Measurements from ENCODE around the gene TNFRSF19.

DNA sequence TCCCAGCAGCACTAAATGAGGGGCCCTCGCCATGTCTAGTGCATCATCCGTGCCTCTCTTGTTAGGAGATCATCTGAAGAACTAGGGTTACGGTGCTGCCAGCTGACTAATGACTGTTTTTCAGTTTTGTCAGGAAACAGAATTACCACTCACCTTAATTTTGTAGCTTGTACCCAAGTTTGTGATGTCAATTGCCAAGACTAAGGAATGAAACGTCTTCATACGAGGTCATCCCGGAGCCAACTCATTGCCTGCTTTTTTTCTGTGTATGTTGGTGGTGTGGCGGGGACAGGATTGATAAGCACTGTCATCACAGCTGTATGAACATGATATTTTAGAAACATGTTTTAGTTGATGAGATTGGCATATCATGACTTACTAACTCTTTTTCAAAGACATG is 100.6 kb downstream of the TNFRSF19 start:
- TF ChIP-seq, protein P1, sequence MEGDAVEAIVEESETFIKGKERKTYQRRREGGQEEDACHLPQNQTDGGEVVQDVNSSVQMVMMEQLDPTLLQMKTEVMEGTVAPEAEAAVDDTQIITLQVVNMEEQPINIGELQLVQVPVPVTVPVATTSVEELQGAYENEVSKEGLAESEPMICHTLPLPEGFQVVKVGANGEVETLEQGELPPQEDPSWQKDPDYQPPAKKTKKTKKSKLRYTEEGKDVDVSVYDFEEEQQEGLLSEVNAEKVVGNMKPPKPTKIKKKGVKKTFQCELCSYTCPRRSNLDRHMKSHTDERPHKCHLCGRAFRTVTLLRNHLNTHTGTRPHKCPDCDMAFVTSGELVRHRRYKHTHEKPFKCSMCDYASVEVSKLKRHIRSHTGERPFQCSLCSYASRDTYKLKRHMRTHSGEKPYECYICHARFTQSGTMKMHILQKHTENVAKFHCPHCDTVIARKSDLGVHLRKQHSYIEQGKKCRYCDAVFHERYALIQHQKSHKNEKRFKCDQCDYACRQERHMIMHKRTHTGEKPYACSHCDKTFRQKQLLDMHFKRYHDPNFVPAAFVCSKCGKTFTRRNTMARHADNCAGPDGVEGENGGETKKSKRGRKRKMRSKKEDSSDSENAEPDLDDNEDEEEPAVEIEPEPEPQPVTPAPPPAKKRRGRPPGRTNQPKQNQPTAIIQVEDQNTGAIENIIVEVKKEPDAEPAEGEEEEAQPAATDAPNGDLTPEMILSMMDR (conservative IDR thresholded peaks at IDR 0.05; ENCODE audit: low read length): no peak
- no peak for TF ChIP-seq EZH2phosphoT487 (IDR thresholded peaks at IDR 0.05; ENCODE audit: borderline replicate concordance, low read depth, low read length)

Data from OCI-LY7 (cell line).